AG09319 (cell line): ENCODE results near the gene NSUN2.

ENCODE experiments used
- DNase-seq: peaks from one replicate; pipeline ENCODE4 v3.0.0-alpha.2; 2010; ENCODE audit warnings: low read depth; ENCODE audit errors: extremely low read depth
- CTCF ChIP-seq: IDR thresholded peaks from 2 replicates; pipeline ENCODE4 v1.5.1; 2011; ENCODE audit warnings: low read depth, mild to moderate bottlenecking, inconsistent platforms, low read length, moderate library complexity

Gene NSUN2

GRCh38 chr5:6570530-6570929 is 62.3 kb downstream of the NSUN2 start:
- TF ChIP-seq CTCF: no peak
- DNase-seq: no peak

- DNase-seq: no peak
- no peak for TF ChIP-seq CTCF
These were observed 64.0 kb downstream of the NSUN2 start for GRCh38 chr5:6568889-6569288.

- no peak for DNase-seq
- no peak for TF ChIP-seq CTCF
These were observed 64.5 kb downstream of the NSUN2 start for GRCh38 chr5:6568383-6568782.

GRCh38 chr5:6567835-6568234 is 65.0 kb downstream of the NSUN2 start:
- DNase-seq: no peak
- TF ChIP-seq CTCF: no peak

GRCh38 chr5:6567068-6567467 is 65.8 kb downstream of the NSUN2 start:
- TF ChIP-seq CTCF: no peak
- DNase-seq: no peak

GRCh38 chr5:6565492-6565891 is 67.4 kb downstream of the NSUN2 start:
- no peak for DNase-seq
- TF ChIP-seq CTCF: no peak

- no peak for TF ChIP-seq CTCF
These were observed 74.9 kb downstream of the NSUN2 start for GRCh38 chr5:6557807-6558575.

More at GRCh38 chr5:6557807-6558575, 74.9 kb downstream of the NSUN2 start:
- DNase-seq: no peak
